Activated T-cell treated with anti-CD3 and anti-CD28 coated beads for 4 hours (primary cell): Measurements from ENCODE around the gene OR10H4.
"Not testable (repeated sequence)": the region's sequence is repeated elsewhere in the genome, so short reads cannot be mapped to it uniquely, and the experiment has no call there.

ENCODE experiments used
- DNase-seq: peaks from one replicate; pipeline ENCODE4 v3.0.0-alpha.2; 2020

OR10H4 gene, protein sequence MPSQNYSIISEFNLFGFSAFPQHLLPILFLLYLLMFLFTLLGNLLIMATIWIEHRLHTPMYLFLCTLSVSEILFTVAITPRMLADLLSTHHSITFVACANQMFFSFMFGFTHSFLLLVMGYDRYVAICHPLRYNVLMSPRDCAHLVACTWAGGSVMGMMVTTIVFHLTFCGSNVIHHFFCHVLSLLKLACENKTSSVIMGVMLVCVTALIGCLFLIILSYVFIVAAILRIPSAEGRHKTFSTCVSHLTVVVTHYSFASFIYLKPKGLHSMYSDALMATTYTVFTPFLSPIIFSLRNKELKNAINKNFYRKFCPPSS

DNA sequence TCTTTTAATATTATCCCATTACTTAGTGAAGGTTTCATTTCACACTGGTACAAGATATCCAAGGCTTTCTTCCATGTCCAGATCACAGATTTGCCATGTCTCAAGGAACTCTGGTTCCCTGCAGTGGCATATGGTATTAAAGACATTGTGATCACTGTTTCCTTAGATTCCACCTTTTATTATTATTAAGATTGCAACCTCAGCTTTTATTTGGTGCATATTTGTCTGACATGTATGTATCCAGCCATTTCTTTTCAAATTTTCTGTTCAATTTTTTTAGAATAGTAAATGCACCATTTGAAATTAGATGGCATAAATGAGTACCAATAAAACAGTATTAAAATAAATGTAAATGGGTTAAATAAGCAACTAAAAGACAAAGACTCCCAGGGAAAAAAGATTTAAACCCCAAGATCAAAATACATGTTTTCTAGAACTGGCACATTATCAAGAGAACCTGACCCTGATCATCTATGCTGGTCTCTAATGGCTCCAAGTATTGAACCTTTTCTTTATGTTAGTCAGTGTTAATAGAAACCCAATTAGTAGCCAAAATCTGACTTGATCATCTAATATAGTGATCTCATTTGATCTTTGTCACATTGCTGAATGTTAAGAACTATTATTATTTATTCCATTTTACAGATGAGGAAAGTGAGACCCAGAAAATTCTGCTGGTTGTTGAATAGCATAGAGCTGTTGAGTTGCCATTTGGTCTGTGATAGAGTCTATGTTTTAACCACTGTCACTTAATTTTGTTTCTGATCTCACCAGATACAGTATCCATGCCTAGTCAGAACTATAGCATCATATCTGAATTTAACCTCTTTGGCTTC lies at the start of gene OR10H4:
Gene OR10H4 (plus strand): TSS at position 786 of the 836 bp plus-strand sequence. CDS start 0 bp downstream, at position 786.
- no peak for DNase-seq

DNA sequence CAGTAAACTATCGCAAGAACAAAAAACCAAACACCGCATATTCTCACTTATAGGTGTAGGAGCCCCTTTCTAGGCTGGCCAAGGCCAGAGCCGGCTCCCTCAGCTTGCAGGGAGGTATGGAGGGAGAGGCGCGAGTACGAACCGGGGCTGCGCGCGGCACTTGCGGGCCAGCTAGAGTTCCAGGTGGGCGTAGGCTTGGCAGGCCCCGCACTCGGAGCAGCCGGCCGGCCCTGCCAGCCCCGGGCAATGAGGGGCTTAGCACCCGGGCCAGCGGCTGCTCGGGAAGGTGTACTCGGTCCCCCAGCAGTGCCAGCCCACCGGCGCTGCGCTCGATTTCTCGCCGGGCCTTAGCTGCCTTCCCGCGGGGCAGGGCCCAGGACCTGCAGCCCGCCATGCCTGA lies 49.2 kb upstream of the OR10H4 start:
- DNase-seq: not testable (repeated sequence)

DNA sequence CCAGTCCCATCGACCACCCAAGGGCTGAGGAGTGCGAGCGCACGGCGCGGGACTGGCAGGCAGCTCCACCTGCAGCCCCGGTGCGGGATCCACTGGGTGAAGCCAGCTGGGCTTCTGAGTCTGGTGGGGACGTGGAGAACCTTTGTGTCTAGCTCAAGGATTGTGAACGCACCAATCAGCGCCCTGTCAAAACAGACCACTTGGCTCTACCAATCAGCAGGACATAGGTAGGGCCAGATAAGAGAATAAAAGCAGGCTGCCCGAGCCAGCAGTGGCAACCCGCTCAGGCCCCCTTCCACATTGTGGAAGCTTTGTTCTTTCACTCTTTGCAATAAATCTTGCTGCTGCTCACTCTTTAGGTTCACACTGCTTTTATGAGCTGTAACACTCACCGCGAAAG lies 48.8 kb upstream of the OR10H4 start:
- not testable (repeated sequence) for DNase-seq

DNA sequence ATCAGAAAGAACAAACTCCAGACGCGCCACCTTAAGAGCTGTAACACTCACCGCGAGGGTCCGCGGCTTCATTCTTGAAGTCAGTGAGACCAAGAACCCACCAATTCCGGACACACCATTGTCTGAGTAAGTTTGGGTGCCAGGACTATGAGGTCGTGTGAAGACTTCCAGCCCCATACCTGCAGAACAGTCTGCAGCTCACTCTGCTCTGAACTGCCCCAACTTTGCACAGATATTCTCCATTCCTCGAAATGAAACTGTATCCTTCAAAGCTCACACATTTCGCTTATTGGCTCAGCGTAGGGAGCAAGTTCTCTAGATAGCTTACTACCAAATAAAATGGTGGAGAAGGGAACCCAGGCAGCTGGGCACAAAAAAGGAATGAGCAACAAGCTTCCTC lies 48.3 kb upstream of the OR10H4 start:
- DNase-seq: no peak

DNA sequence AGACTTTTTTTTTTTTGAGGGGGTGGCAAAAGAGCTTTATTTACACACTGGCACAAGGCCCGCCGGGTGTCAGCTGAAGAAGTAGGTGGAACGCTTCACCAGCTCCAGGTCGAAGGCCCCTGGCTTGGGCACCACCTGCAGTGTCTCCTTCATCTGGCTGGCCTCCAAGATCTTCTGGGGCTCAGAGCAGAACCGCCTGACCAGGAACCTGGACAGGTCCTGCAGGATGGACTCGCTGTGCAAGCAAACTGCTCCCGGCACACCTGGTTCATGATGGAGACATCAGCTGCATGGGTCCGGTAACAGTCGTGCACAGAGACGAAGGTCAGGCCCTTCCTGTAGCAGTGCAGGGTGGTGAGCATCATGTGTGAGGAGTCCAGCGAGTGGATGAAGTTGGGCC lies 46.6 kb upstream of the OR10H4 start:
- no peak for DNase-seq

DNA sequence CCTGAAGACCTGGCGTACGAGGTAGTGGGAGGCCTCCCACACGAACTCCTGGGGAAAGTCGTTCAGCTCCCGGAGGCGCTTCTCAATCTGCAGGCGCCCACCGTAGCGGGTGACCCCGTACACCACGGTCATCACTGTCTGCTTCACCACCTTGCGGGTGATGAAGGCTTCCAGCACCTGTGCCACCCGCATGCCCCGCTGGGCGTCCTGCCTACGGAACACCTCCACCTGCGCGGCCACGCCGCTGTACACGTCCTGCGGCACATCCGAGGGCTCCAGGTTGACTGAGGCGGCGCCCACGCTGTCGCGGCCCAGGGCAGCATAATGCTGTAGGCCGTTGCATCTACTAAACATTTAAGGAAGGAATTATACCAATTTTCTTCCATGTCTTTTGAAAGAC lies 45.9 kb upstream of the OR10H4 start:
- not testable (repeated sequence) for DNase-seq

DNA sequence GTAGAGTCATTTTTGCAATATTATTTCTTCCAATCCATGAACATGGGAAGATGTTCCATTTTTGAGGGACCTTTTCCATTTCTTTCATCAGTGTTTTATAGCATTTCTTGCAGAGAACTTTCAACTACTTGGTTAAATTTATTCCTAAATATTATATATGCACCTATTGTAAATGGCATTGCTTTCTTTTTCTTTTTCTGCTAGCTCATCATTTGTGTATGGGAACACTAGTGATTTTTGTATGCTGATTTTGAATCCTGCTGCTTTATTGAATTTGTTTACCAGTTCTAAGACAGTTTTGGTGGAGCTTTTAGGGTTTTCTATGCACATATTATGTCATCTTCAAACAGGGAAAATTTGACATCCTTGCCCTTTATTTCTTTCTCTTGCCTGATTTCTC lies 43.8 kb upstream of the OR10H4 start:
- DNase-seq: no peak

DNA sequence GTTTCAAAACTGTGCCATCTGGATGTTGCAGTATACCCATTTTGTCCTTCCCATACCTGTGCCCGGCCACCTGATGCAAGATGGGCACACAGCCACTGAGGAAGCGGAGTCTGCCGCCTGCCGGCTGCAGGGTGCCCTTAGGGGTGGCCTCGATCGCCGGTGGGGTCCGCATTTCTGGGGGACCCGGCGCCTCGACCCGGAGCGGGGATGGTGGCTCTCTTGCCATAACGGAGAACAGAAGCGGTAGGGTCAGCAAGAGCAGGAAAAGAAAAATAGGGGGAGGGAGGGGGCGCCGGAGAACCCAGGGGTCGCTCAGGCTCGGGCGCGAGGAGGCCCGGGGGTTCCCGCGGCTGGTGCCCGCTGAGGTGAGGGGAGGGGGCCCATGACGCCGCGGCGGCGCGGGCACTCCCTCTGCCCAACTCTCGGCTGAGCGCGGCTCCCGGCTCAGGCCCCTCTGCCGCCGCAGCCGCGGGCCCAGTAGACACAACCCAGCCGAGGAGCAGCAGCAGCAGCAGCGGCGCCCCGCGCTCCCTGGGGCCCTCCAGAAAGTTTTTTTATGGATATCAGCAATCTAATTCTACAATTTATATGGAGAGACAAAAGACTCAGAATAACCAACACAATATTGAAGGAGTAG lies 37.1 kb upstream of the OR10H4 start:
- DNase-seq: no peak

DNA sequence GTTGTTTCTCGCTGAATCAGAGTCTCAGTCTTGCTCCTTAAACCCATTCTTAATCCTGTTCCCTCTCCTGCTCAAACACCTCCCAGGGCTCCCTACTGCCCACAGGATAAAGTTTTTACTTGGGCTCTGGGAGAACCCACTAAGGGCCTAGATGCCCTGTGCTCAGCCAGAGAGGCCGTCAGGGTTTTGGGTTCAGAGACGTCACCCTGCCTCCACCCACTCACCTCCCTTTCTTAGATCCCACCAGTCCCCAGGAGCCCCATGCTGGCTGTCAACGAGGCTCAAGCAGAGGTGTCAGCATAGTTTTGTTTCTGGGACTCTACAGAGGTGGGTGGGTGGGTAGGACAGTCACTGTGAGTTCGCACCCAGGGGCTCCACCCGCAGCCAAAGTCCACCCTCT lies 35.4 kb upstream of the OR10H4 start:
- no peak for DNase-seq

DNA sequence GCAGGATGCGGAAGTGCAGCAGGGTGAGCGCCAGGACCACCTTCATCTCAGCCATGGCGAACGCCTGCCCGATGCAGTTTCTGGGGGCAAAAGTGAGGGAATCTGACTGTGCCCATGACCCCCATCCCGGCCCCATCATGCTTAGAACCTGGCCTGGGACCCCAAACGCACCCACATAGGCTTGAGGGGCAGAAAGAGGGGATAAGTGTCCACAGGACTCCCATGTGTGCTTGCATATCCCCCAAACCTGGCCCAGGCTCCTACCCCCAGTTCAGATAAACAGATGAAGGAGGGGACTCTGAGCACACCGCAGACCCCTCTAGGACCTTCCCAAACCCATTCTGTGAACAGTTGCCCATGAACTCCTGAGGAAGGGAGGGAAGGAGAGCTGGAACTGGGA lies 35.0 kb upstream of the OR10H4 start:
- DNase-seq: no peak

DNA sequence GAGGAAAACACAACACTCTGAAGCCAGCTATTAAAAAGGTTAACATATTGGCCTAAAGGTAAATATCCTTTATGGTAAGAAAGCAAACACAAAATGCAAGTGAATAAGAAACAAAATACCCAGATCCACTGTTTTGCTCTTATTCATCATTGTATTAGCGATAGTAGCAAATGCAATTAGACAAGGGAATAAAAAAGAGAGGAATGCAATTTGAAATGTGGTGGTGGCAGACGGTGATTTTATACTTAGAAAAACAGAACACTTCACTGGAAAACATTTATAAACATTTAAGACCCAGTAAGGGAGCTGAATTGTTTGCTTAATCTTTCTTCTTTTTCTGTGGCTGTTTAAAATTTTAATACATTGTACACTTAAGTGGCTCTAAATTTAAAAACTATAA lies 33.7 kb upstream of the OR10H4 start:
- DNase-seq: no peak

DNA sequence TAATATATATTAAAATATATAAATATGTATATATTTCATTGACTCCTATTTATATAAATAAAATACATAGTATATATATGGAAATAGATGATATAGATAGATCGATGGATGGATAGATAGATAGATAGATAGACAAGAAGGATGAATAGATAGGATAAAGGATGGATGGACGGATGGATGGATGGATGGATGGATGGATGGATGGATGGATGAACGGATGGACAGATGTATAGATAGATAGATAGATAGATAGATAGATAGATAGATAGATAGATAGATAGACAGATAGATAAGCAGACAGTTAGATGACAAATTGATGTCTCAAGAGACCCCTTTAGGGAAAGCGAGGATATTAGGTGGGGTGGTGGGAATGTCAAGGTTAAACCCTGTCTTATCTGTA lies 29.6 kb upstream of the OR10H4 start:
- no peak for DNase-seq

DNA sequence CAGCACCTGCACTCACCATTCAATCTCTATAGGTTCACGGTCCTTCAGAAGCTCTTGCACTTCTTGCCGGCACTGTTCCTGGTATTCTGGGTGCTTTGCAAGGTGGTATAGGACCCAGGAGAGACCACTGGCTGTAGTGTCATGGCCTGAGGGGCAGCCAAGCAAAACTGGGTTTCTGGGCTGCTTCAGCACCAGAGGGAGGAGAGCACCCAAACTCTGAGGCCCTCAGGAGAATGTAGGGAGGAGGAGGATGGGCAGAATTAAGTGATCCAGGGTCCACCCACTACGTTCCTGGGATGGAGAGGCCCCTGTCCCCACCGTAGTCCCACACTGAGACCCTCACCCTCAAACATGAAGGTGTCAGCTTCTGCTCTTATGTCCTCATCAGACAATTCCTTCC lies 26.8 kb upstream of the OR10H4 start:
- DNase-seq: no peak

DNA sequence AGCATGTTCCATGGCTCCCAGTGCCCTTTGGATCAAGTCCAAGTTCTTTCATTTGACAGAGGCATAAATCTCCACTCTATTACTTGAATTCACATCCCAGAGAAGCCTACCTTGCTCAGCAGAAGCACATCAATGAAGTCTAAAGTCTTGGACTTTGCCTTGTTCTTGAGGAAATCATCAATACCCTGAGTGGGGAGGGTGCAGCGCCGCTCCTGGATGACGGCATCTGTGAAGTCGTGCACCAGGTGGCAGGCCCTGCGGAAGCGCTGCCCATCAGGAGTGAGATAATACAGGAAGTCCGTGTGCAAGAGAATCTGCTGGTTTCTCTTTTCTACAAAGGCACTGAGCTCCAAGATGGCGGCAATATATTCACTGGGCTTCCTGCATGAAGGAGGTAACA lies 25.1 kb upstream of the OR10H4 start:
- no peak for DNase-seq

DNA sequence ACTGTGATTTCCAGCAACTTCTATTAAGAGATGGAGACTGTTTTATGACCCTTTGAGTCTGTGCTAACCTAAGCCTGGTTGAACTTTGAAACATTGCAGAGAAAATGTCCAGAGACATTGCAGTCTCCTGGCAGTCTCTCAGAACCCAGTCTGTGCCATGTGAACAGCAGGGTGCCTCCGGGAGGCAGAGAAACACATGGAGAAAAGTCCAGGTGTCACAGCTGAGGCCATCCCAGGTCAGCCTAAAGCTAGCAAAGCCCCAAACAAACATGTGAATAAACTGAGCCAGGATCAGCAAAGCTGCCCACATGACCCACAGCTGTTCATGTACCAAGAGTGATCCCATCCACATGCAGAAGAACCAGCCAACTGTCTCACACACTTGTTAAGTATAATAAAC lies 22.3 kb upstream of the OR10H4 start:
- no peak for DNase-seq

DNA sequence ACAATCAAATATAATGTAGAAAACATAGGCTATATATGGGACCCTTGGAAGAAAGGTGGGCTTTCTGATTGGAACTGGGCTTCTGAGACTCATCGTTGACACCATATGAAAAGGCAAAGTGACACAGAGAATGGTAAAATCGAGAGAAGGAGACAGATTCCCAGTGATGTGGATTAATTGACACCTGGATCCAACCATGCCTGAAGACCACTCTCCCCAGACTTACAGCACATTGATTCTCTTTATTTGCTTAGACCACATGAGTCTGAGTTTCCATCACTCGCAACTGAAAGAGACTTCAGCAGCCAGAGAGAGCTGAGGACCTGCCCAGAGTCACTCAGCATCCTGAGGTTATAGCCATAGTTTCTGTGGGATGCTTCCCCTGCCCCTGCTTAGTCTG lies 20.5 kb upstream of the OR10H4 start:
- DNase-seq: no peak

DNA sequence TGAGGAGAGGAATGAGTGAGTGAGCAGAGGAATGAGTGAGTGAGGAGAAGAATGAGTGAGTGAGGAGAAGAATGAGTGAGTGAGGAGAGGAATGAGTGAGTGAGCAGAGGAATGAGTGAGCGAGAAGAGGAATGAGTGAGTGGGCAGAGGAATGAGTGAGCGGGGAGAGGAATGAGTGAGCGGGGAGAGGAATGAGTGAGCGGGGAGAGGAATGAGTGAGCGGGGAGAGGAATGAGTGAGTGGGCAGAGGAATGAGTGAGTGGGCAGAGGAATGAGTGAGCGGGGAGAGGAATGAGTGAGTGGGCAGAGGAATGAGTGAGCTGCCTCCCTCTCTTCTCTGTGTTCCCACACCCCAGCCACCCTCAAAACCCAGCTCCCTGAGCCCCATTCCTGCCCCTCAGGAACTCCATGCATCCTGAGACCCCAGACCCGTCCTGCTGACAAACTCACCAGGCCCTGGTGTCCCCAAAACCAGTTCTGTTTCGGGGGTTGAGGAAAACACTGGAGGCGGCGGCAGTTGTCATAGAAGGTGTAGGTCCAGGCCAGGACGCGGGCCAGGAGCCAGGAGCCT lies 15.0 kb upstream of the OR10H4 start:
- peak; percentile 15 for DNase-seq

DNA sequence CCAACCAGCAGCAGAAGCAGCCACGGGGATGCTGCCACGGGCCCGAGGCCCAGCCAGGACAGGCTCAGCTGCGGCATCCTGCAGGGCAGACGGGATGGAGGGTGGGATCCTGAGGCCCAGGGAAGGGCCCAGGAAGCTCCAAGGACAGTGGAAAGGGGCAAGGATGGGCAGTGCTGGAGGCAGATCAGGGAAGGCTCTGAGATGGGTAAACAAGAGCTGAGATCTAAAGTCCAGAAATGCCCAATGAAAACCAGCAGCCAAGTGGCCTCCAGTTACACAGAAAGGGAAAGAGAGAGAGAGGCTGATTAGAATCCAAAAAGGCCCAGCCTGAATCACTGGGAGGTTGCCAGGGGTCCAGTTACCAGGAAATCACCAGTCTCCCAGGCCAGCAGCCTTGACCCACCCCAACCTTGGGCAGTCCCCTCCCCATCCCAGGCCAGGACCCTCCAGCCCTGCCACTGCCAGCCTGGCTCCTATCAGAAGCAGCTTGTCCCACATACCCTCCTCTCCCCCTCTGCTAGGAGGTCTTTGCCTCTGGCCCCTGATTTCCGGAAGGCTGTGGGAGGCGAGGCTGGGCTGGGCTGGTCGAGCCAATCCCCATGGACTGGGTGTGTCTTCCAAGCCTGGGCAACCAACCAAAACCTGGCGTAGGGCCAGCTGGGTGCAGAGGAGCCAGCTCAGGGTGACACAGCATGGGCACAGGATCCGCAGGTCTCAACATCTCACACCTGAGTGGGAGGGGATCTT lies 14.3 kb upstream of the OR10H4 start, which contains the start of gene CYP4F11:
Gene CYP4F11 (minus strand): TSS at position 198 of the 747 bp plus-strand sequence. CDS start 121 bp downstream, at position 77.
- no peak for DNase-seq

DNA sequence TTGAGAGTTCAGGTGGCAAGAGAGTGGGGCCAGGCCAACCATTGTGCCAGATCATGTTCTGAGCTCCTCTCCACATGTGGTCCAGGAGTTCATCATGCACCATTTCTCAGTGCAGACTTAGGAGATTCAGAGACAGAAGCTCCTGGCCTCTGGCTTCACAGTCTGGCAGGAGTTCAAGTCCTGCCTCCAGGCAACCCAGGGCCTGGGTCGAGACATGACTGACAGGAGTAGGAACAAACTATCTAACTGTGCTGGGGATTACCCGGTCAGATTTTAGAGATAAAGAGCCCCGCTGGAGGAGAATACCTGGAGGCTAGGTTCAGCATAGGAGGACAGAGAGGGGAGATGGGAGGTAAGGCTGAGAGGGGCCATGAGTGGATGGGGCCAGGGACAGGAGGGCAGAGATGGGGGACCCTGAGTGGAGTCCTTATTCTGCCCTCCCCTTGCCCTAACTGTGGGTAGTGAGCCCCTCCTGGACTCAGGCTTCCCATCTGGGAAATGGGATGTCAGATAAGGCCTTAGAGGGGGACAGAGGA lies 13.6 kb upstream of the OR10H4 start:
- no peak for DNase-seq

DNA sequence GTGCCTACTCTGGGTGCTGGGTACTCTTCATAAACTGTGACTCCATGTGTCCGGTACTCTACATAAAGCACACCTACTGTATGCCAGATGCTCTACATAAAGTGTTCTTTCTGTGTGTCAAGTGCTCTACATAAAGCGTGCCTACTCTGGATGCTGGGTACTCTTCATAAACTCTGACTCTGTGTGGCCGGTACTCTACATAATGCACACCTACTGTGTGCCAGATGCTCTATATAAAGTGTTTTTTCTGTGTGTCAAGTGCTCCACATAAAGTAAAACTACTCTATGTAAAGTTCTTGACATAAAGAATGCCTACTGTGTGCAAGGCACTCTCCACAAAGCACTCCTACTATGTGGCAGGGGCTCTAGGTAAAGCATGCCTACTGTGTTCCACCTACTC lies 12.6 kb upstream of the OR10H4 start:
- no peak for DNase-seq

DNA sequence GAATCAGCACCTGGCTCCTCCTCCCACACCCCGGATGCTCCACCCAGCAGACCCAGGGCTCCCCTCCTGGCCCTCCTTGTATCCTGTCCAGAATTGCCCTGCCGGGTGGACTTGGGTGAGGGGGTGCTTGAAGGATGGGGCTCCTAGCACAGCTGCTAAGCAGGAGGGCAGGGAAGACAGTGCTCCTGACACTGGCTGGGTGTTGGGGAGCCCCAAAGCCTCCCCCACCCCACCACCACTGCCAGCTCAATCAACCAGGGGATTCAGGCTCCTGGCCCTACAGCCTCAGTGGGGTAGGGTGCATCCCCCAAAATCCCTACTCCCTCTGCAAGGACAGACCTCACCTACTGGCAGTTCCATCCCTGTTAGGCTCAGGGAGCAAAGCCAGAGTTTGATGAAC lies 11.9 kb upstream of the OR10H4 start:
- DNase-seq: no peak

DNA sequence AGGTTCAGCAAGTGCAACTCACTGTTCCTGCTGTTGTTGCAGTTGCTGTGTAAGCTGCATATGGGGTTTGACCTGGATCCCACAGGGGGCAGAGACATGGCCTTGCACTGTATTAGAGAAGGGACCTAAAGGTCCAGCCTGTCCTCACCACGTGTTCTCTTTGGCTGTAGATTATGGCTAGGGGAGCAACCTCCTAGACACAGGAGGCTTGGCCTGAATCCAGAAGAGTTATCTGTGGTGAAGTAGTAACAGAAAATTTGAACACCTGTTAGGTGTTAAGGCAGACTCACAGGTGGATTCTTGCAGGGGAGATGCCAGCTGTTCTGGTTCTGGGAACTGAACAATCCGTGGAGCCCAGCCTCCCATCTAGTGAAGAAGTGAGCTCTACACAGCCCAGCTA lies 11.0 kb upstream of the OR10H4 start:
- no peak for DNase-seq
